A549 (cell line): ENCODE measurements around the gene PPP1R9B. TPM values are rescaled to one million over a fixed set of nuclear protein-coding genes. Genes with fewer than 3 reads are reported as not detected.
A peak's percentile ranks its signal among the peaks of the same experiment; 100 is the strongest.

Experiments used
- ATAC-seq, 2 experiments: fragments of 200-7000 bp in 1 of 2; fragments of >200 bp in 1 of 2; cut with Nextera tagmentation in 1 of 2; cut with Tn5 transposase in 1 of 2; 3 replicates each; pipeline versions ENCODE4 v1.8.0 to v1.9.1; 2018 to 2020; ENCODE audit warnings: mild to moderate bottlenecking in 1 of 2, moderate library complexity in 1 of 2
- CTCF ChIA-PET: fragments of 300-600 bp; sonication (Branson Sonifier 250); formaldehyde crosslinking; extraction: SDS; loops from one replicate; lab custom pipeline; 2021; ENCODE audit warnings: antibody characterized with exemption, inconsistent platforms; lab: Yijun Ruan, JAX
- POLR2A ChIA-PET: fragments of 350-600 bp; formaldehyde crosslinking; extraction: SDS; loops from one replicate; lab custom pipeline; 2021; ENCODE audit warnings: antibody characterized with exemption, inconsistent platforms; lab: Yijun Ruan, JAX
- DNase-seq, 2 experiments: peaks; one replicate each; pipeline versions ENCODE4 v3.0.0 to v3.0.0-alpha.2; 2011 to 2016; ENCODE audit warnings: low read depth in 1 of 2, low spot score in 1 of 2
- FAIRE-seq: peaks from 2 replicates; lab custom pipeline; 2011; peaks lifted over from hg19 to GRCh38; lab: Jason Lieb, UNC
- H3K27ac ChIP-seq, 2 experiments: fragments of >200 bp; sonication (Bioruptor Twin); formaldehyde crosslinking; 3 replicates each; pipeline ENCODE4 v1.5.1; 2016 to 2017
- H3K4me1 ChIP-seq: fragments of >200 bp; sonication (Bioruptor Twin); formaldehyde crosslinking; 3 replicates; pipeline ENCODE4 v1.6.1; 2016
- H3K4me2 ChIP-seq: fragments of >200 bp; sonication (Bioruptor Twin); formaldehyde crosslinking; 3 replicates; pipeline ENCODE4 v1.6.1; 2016
- H3K4me3 ChIP-seq: fragments of >200 bp; sonication (Bioruptor Twin); formaldehyde crosslinking; 3 replicates; pipeline ENCODE4 v1.5.1; 2016
- H3K9me3 ChIP-seq: fragments of >200 bp; sonication (Bioruptor Twin); formaldehyde crosslinking; 3 replicates; pipeline ENCODE4 v1.6.1; 2016
- BHLHE40 ChIP-seq: IDR thresholded peaks from 2 replicates; pipeline ENCODE4 v1.6.1; 2012; ENCODE audit warnings: low read depth, low read length, inconsistent platforms
- CEBPB ChIP-seq, 2 experiments: fragments of >200 bp in 1 of 2; sonication (Bioruptor Twin) in 1 of 2; formaldehyde crosslinking in 1 of 2; IDR thresholded peaks; 2 replicates each; pipeline ENCODE4 v1.6.1; 2012 to 2016
- CHD2 ChIP-seq: fragments of 150-350 bp; IDR thresholded peaks from 2 replicates; pipeline ENCODE4 v1.6.1; 2014; ENCODE audit warnings: low read length; ENCODE audit not compliant: partially characterized antibody
- CHD4 ChIP-seq: fragments of 200-600 bp; sonication (generic); IDR thresholded peaks from 2 replicates; pipeline ENCODE4 v1.6.1; 2016; ENCODE audit warnings: antibody characterized with exemption, mild to moderate bottlenecking, borderline replicate concordance
- EHF ChIP-seq: fragments of 250-450 bp; sonication (Bioruptor Pico); IDR thresholded peaks from 2 replicates; pipeline ENCODE4 v1.5.0; 2020; ENCODE audit warnings: mild to moderate bottlenecking
- EHMT2 ChIP-seq: fragments of 200-600 bp; sonication (generic); IDR thresholded peaks from 2 replicates; pipeline ENCODE4 v1.6.1; 2016; ENCODE audit warnings: antibody characterized with exemption, low read depth, mild to moderate bottlenecking, moderate library complexity
- FOSB ChIP-seq: fragments of 250-450 bp; sonication (Bioruptor Pico); IDR thresholded peaks from 2 replicates; pipeline ENCODE4 v1.5.0; 2020; ENCODE audit warnings: mild to moderate bottlenecking, moderate library complexity
- FOSL2 ChIP-seq, 2 experiments: fragments of 450-650 bp in 1 of 2; fragments of >200 bp in 1 of 2; sonication (Bioruptor Twin) in 1 of 2; formaldehyde crosslinking; IDR thresholded peaks; 2 replicates each; pipeline versions ENCODE4 v1.5.0 to v1.6.1; 2016 to 2020; ENCODE audit warnings: mild to moderate bottlenecking in 1 of 2, moderate library complexity in 1 of 2
- GATA3 ChIP-seq: IDR thresholded peaks from 2 replicates; pipeline ENCODE4 v1.6.1; 2012; ENCODE audit warnings: borderline replicate concordance
- HDAC2 ChIP-seq: fragments of 200-600 bp; sonication (generic); IDR thresholded peaks from 2 replicates; pipeline ENCODE4 v1.6.1; 2016
- HES2 ChIP-seq: fragments of >200 bp; sonication (Bioruptor Twin); formaldehyde crosslinking; IDR thresholded peaks from 2 replicates; pipeline ENCODE4 v1.6.1; 2016
- HEYL ChIP-seq: fragments of 250-450 bp; sonication (Bioruptor Pico); IDR thresholded peaks from 2 replicates; pipeline ENCODE4 v1.8.0; 2021; ENCODE audit warnings: mild to moderate bottlenecking, moderate library complexity
- HOXB5 ChIP-seq: fragments of 250-450 bp; sonication (Bioruptor Pico); IDR thresholded peaks from 2 replicates; pipeline ENCODE4 v1.5.0; 2020; ENCODE audit warnings: mild to moderate bottlenecking, moderate library complexity
- JUN ChIP-seq, 2 experiments: fragments of >200 bp; sonication (Bioruptor Twin); formaldehyde crosslinking; IDR thresholded peaks; 2 replicates in 1 of 2; 3 replicates in 1 of 2; pipeline ENCODE4 v1.6.1; 2016 to 2017
- KDM1A ChIP-seq: fragments of 200-600 bp; sonication (generic); IDR thresholded peaks from 2 replicates; pipeline ENCODE4 v1.6.1; 2016; ENCODE audit warnings: low read depth, mild to moderate bottlenecking
- KDM5A ChIP-seq: fragments of 200-600 bp; sonication (generic); IDR thresholded peaks from 2 replicates; pipeline ENCODE4 v1.6.1; 2016; ENCODE audit warnings: antibody characterized with exemption, mild to moderate bottlenecking
- NPAS2 ChIP-seq: fragments of 250-450 bp; sonication (Bioruptor Pico); IDR thresholded peaks from 2 replicates; pipeline ENCODE4 v1.8.0; 2022; ENCODE audit warnings: mild to moderate bottlenecking, moderate library complexity, borderline replicate concordance
- PBX3 ChIP-seq: IDR thresholded peaks from 2 replicates; pipeline ENCODE4 v1.6.1; 2012
- RCOR1 ChIP-seq: fragments of 150-350 bp; IDR thresholded peaks from 2 replicates; pipeline ENCODE4 v1.6.1; 2014; ENCODE audit warnings: antibody characterized with exemption, low read length, low read depth
- SREBF2 ChIP-seq: fragments of 450-650 bp; IDR thresholded peaks from 2 replicates; pipeline ENCODE4 v1.6.1; 2014; ENCODE audit warnings: mild to moderate bottlenecking, moderate library complexity
- TP53 ChIP-seq: fragments of 250-450 bp; sonication (Bioruptor Pico); IDR thresholded peaks from 2 replicates; pipeline ENCODE4 v1.5.0; 2021; ENCODE audit warnings: mild to moderate bottlenecking, moderate library complexity
- ZC3H11A ChIP-seq: fragments of 450-650 bp; IDR thresholded peaks from 2 replicates; pipeline ENCODE4 v1.6.1; 2014; ENCODE audit warnings: antibody characterized with exemption, mild to moderate bottlenecking
- ZSCAN20 ChIP-seq: fragments of 250-450 bp; sonication (Bioruptor Pico); IDR thresholded peaks from 2 replicates; pipeline ENCODE4 v1.8.0; 2022; ENCODE audit warnings: mild to moderate bottlenecking, moderate library complexity
- WGBS: methylation state at CpG from one replicate; pipeline ENCODE4 v1.1.6; 2017; ENCODE audit errors: missing lambda C conversion rate; 5-methylcytosine and 5-hydroxymethylcytosine counted together
- polyA plus RNA-seq, 4 experiments: library from polyadenylated mRNA; depleted of rRNA in 3 of 4; stranded (reverse); fragments of >200 nt; fragmentation: RNase III in 1 of 4; extraction: RNeasy Plus Mini Kit Qiagen cat#74134 plus additional on column Dnase treatment in 1 of 4; gene quantifications; 2 replicates in 3 of 4; 3 replicates in 1 of 4; pipeline ENCODE4 v1.2.3, GENCODE V29; 2011 to 2017
- TF ChIP-seq, protein P1 (sequence below): fragments of 250-450 bp; sonication (Bioruptor Pico); IDR thresholded peaks from 2 replicates; pipeline ENCODE4 v1.5.0; 2021; ENCODE audit warnings: mild to moderate bottlenecking, moderate library complexity, borderline replicate concordance
- TF ChIP-seq, protein P2 (sequence below): IDR thresholded peaks from 2 replicates; pipeline ENCODE4 v1.6.1; 2012; ENCODE audit warnings: low read depth, borderline replicate concordance
- TF ChIP-seq, protein P3 (sequence below): fragments of 250-450 bp; sonication (Bioruptor Pico); IDR thresholded peaks from 2 replicates; pipeline ENCODE4 v1.5.0; 2020; ENCODE audit warnings: low read depth, mild to moderate bottlenecking, moderate library complexity

Gene PPP1R9B
- polyA plus RNA-seq, 2 of the 4 experiments (the other 2 are of a cell fraction) = 22.0 to 40.6 TPM

DNA sequence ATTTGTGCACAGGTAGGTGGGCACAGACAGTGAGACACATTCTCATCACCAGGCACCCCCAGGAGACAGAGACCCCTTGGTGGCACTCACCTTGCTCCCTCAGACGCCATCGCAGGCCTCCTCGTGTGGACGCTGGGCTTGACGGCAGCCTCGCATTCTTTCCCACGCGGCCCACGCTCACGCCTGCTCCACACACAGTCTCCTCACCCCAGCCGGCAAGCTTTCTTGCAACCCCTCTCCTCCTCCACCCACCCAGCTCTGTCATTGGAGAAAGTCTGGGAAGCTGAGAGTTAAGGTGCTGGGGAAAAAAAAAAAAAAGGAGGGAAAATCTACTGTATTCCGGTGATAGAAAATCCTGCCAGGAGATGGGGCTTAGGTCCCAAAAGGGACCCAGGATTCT, 30.1 kb upstream of the PPP1R9B start:
- ChIA-PET POLR2A (no interaction called here), CTCF (interaction anchor here (2.1 to 4.0 kb wide), 5 partner anchors 10 to 63 kb away, joined by 8 to 41 read pairs (median 18); partner anchors contain the start of gene COL1A1)
- H3K4me3 ChIP-seq = no peak overlapping the region
- H3K4me1 ChIP-seq = peaks cover 58% of the 10 kb centered on the region
- H3K27ac ChIP-seq = peak overlapping the region; percentile 21 to 95; a peak in 4 of 6 replicates
- H3K4me2 ChIP-seq = no peak overlapping the region
- ATAC-seq = no peak
- FAIRE-seq = no peak
- TF ChIP-seq ZSCAN20 (CRISPR knock-in tag) (no peak), RCOR1 (no peak)
- DNase-seq = no peak
- WGBS = 90% methylated on average over 12 of the region's 12 CpGs
- no peaks in the 10 kb centered on the region for H3K9me3 ChIP-seq

- Histone ChIP-seq H3K9me3 (no peaks in the 10 kb centered on the region), H3K4me3 (no peak overlapping the region), H3K27ac (peak overlapping the region; percentile 90 to 95), H3K4me2 (no peak overlapping the region), H3K4me1 (peaks cover 63% of the 10 kb centered on the region)
- ChIA-PET CTCF (interaction anchor here (2.1 to 4.0 kb wide), 3 partner anchors 9 to 62 kb away, joined by 8 to 41 read pairs (median 25); no protein-coding TSS in a partner anchor), POLR2A (no interaction called here)
- 95% methylated on average over 4 of the region's 4 CpGs for WGBS
- DNase-seq (no peak), ATAC-seq (no peak), FAIRE-seq (no peak)
- TF ChIP-seq EHMT2 (no peak), FOSB (CRISPR knock-in tag) (no peak), PBX3 (no peak), HEYL (CRISPR knock-in tag) (no peak)
These were observed 29.6 kb upstream of the PPP1R9B start for GRCh38 chr17:50180111-50180510.

DNA sequence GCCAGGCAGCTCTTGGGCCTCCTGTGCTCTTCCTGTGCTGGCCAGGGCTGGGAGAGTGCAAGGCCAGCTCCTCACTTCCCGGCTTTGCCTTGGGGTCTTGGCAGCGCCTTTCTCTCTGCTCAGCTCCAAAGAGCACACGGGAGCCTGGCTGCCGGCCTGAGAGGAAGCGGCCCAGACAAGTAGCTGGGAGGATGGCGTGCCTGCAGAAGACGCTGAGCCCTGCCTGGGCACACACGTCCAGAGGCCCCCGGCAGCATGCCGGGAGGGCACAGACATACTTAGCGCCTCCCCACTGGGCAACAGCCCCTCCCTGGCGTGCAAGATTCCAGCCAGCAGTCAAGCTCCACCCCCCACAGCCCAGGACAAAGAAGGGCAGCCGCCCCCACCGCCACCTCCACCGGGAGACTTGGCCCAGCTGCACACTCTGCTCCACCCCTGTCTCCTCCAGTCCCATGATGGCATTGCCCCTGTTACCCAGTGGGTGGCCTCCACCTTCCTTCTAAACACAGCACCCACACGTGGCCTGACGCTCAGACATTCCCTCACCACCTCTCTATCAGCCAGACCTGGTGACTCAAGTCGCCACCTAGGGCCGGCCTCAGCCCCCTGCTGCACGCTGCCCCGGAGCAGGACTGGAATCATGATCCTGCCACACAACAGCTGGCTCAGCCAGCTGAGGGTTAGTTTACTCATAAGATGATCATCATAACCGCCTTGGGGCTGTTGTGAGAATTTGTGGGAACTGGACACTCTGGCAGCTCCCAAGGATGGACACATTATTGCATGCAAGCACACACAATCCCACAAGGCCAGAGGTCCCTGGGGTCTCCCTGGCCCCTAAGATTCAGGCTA, 27.7 kb upstream of the PPP1R9B start:
- peak; percentile 86 to 93 for ATAC-seq
- H3K9me3 ChIP-seq = no peaks in the 10 kb centered on the region
- H3K27ac ChIP-seq = peak overlapping the region; percentile 90 to 95
- POLR2A ChIA-PET = interaction anchor here (0.5 to 2.4 kb wide), 9 partner anchors 9 to 689 kb away, joined by 3 to 14 read pairs (median 5); partner anchors contain the start of gene LRRC59
- H3K4me2 ChIP-seq = peak overlapping the region; percentile 71
- DNase-seq = peak; percentile 98
- peaks cover 61% of the 10 kb centered on the region for H3K4me1 ChIP-seq
- peak; percentile 93 for FAIRE-seq
- 4% methylated on average over 22 of the region's 22 CpGs for WGBS
- H3K4me3 ChIP-seq = no peak overlapping the region
- CTCF ChIA-PET = interaction anchor here (0.9 to 17.0 kb wide), 26 partner anchors 11 to 327 kb away, joined by 3 to 817 read pairs (median 6); partner anchors contain the start of genes COL1A1, PPP1R9B, SGCA and TMEM92
- TF ChIP-seq, protein P1, sequence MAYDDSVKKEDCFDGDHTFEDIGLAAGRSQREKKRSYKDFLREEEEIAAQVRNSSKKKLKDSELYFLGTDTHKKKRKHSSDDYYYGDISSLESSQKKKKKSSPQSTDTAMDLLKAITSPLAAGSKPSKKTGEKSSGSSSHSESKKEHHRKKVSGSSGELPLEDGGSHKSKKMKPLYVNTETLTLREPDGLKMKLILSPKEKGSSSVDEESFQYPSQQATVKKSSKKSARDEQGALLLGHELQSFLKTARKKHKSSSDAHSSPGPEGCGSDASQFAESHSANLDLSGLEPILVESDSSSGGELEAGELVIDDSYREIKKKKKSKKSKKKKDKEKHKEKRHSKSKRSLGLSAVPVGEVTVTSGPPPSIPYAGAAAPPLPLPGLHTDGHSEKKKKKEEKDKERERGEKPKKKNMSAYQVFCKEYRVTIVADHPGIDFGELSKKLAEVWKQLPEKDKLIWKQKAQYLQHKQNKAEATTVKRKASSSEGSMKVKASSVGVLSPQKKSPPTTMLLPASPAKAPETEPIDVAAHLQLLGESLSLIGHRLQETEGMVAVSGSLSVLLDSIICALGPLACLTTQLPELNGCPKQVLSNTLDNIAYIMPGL (CRISPR knock-in tag) = no peak
- TF ChIP-seq NPAS2 = peak; percentile 53; the same call in 1 of the 2 replicates
- peak; percentile 9 for TF ChIP-seq CHD2
- TF ChIP-seq PBX3 = peak; percentile 90
- TF ChIP-seq FOSL2 (IDR thresholded peaks at IDR 0.05) = no peak; the same call in 1 of the 2 replicates
- TF ChIP-seq FOSL2 (CRISPR knock-in tag; IDR thresholded peaks at IDR 0.05) = peak; percentile 92
- TF ChIP-seq HOXB5 = 0 out of 2 replicates have a peak, but pooled peaks have one; percentile 63
- TF ChIP-seq, protein P2, sequence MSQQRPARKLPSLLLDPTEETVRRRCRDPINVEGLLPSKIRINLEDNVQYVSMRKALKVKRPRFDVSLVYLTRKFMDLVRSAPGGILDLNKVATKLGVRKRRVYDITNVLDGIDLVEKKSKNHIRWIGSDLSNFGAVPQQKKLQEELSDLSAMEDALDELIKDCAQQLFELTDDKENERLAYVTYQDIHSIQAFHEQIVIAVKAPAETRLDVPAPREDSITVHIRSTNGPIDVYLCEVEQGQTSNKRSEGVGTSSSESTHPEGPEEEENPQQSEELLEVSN = peak; percentile 83
- peak; percentile 81; the same call in 1 of the 2 replicates for TF ChIP-seq GATA3
- no peak for TF ChIP-seq ZC3H11A
- no peak for TF ChIP-seq EHF (CRISPR knock-in tag)
- no peak for TF ChIP-seq TP53 (CRISPR knock-in tag)
- no peak for TF ChIP-seq SREBF2
- no peak for TF ChIP-seq KDM5A
- TF ChIP-seq, protein P3, sequence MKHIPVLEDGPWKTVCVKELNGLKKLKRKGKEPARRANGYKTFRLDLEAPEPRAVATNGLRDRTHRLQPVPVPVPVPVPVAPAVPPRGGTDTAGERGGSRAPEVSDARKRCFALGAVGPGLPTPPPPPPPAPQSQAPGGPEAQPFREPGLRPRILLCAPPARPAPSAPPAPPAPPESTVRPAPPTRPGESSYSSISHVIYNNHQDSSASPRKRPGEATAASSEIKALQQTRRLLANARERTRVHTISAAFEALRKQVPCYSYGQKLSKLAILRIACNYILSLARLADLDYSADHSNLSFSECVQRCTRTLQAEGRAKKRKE = peak; percentile 40
- TF ChIP-seq HDAC2 = no peak
- TF ChIP-seq CEBPB (IDR thresholded peaks at IDR 0.05) = 0 out of 4 replicates have a peak, but pooled peaks of 1 of the 2 experiments have one; percentile 28
- 0 out of 2 replicates have a peak, but pooled peaks have one; percentile 61 for TF ChIP-seq CHD4
- TF ChIP-seq BHLHE40 = no peak
- no peak for TF ChIP-seq KDM1A
- no peak for TF ChIP-seq HES2
- TF ChIP-seq JUN (IDR thresholded peaks at IDR 0.05) = peak; percentile 68 to 77; a peak in 4 of 5 replicates
